HCT116 (cell line): ENCODE results near the gene RRM1. TPM values are rescaled to one million over a fixed set of nuclear protein-coding genes. Genes with fewer than 3 reads are reported as not detected.

ENCODE experiments used
- ATAC-seq: fragments of 200-7000 bp; cut with Tn5 transposase; 2 replicates; pipeline ENCODE4 v1.9.1; 2020; ENCODE audit warnings: mild to moderate bottlenecking, moderate library complexity
- BruUV-seq: library from RNA; stranded (reverse); fragments of 400-500 nt; replicated peaks from 2 replicates; lab custom pipeline; 2021; lab: Mats Ljungman, UMichigan
- CTCF ChIA-PET: fragments of 300-600 bp; sonication (Branson Sonifier 250); formaldehyde crosslinking; loops from one replicate; lab custom pipeline; 2021; ENCODE audit warnings: antibody characterized with exemption; lab: Charles Lee
- POLR2A ChIA-PET: fragments of 300-600, 350-600 bp; sonication (Branson Sonifier 250); formaldehyde crosslinking; loops from one replicate; lab custom pipeline; 2021; ENCODE audit warnings: antibody characterized with exemption; lab: Charles Lee
- RAD21 ChIA-PET, 2 experiments: fragments of 300-600 bp; sonication (Branson Sonifier 250); formaldehyde crosslinking; loops; one replicate each; lab custom pipeline; 2023; ENCODE audit warnings: low total read pairs in 2 of 2; ENCODE audit not compliant: uncharacterized antibody in 2 of 2, unreplicated experiment in 2 of 2, low non-redundant PET in 1 of 2; lab: Charles Lee
- DNase-seq: peaks from one replicate; pipeline ENCODE4 v3.0.0-alpha.2; 2010; ENCODE audit warnings: low read depth, low spot score
- H2AFZ ChIP-seq: fragments of 200-600 bp; shearing (Covaris generic), sonication (generic); 2 replicates; pipeline ENCODE4 v1.6.1; 2017; ENCODE audit warnings: low read depth, mixed run types, mixed read lengths, antibody characterized with exemption, low read length; ENCODE audit not compliant: poor library complexity, severe bottlenecking
- H3K27ac ChIP-seq: 2 replicates; pipeline ENCODE4 v1.5.1; 2012; ENCODE audit warnings: low read depth, low read length
- H3K27me3 ChIP-seq: fragments of 200-600 bp; sonication (generic); 2 replicates; pipeline ENCODE4 v1.6.1; 2016; ENCODE audit warnings: mixed run types, low read length, mixed read lengths; ENCODE audit not compliant: insufficient read depth
- H3K36me3 ChIP-seq, 2 experiments: fragments of 200-500 bp in 1 of 2; fragments of 200-600 bp in 1 of 2; sonication (Bioruptor generic) in 1 of 2; sonication (generic) in 1 of 2; 2 replicates each; pipeline versions ENCODE4 v1.5.1 to v1.6.1; 2014 to 2016; ENCODE audit warnings: low read length in 2 of 2, inconsistent platforms in 1 of 2, mixed read lengths in 1 of 2, mixed run types in 1 of 2; ENCODE audit not compliant: insufficient read depth in 2 of 2, control insufficient read depth in 1 of 2
- H3K4me1 ChIP-seq, 2 experiments: fragments of 200-600 bp in 1 of 2; sonication (generic) in 1 of 2; 2 replicates each; pipeline versions ENCODE4 v1.5.1 to v1.6.1; 2012 to 2017; ENCODE audit warnings: low read length in 2 of 2, inconsistent platforms in 1 of 2, mild to moderate bottlenecking in 1 of 2, mixed read lengths in 1 of 2, mixed run types in 1 of 2, moderate library complexity in 1 of 2; ENCODE audit not compliant: insufficient read depth in 2 of 2, control insufficient read depth in 1 of 2
- H3K4me2 ChIP-seq: fragments of 200-600 bp; sonication (generic); 2 replicates; pipeline ENCODE4 v1.6.1; 2017; ENCODE audit warnings: mixed run types, low read length, mixed read lengths
- H3K4me3 ChIP-seq, 2 experiments: fragments of 200-600 bp in 1 of 2; sonication (generic) in 1 of 2; replicated peaks in 1 of 2; 2 replicates each; pipeline ENCODE4 v1.5.1; 2011 to 2016; ENCODE audit warnings: low read length in 2 of 2, control low read depth in 1 of 2, low read depth in 1 of 2, mild to moderate bottlenecking in 1 of 2, mixed read lengths in 1 of 2, mixed run types in 1 of 2
- H3K79me2 ChIP-seq: fragments of 200-600 bp; sonication (generic); 2 replicates; pipeline ENCODE4 v1.6.1; 2017; ENCODE audit warnings: mild to moderate bottlenecking, mixed run types, low read length, moderate library complexity, mixed read lengths; ENCODE audit not compliant: insufficient read depth
- H3K9ac ChIP-seq: fragments of 200-600 bp; sonication (generic); 2 replicates; pipeline ENCODE4 v1.6.1; 2016; ENCODE audit warnings: low read length, mixed read lengths
- H3K9me2 ChIP-seq: fragments of 200-600 bp; sonication (generic), shearing (Covaris generic); 2 replicates; pipeline ENCODE4 v1.6.1; 2017; ENCODE audit warnings: mixed run types, mild to moderate bottlenecking, moderate library complexity; ENCODE audit not compliant: insufficient read depth
- H3K9me3 ChIP-seq, 2 experiments: fragments of 200-500 bp in 1 of 2; fragments of 200-600 bp in 1 of 2; sonication (Bioruptor generic) in 1 of 2; sonication (generic) in 1 of 2; 2 replicates each; pipeline ENCODE4 v1.6.1; 2014 to 2017; ENCODE audit warnings: low read length in 2 of 2, mixed read lengths in 2 of 2, inconsistent platforms in 1 of 2, low read depth in 1 of 2, mild to moderate bottlenecking in 1 of 2, mixed run types in 1 of 2, moderate library complexity in 1 of 2; ENCODE audit not compliant: control insufficient read depth in 1 of 2, insufficient read depth in 1 of 2
- H4K20me1 ChIP-seq: fragments of 200-600 bp; sonication (generic), shearing (Covaris generic); 2 replicates; pipeline ENCODE4 v1.6.1; 2017; ENCODE audit warnings: mixed run types, mild to moderate bottlenecking, moderate library complexity; ENCODE audit not compliant: insufficient read depth
- CEBPB ChIP-seq: IDR thresholded peaks from 2 replicates; pipeline ENCODE4 v1.6.1; 2012; ENCODE audit warnings: low read depth
- CTCF ChIP-seq, 3 experiments: fragments of 200-600 bp in 1 of 3; sonication (generic) in 1 of 3; IDR thresholded peaks in 2 of 3; conservative IDR thresholded peaks in 1 of 3; 2 replicates each; pipeline ENCODE4 v1.5.1; 2012 to 2017; ENCODE audit warnings: low read depth in 2 of 3, low read length in 2 of 3, antibody characterized with exemption in 1 of 3, borderline replicate concordance in 1 of 3, control low read depth in 1 of 3, mild to moderate bottlenecking in 1 of 3, mixed read lengths in 1 of 3, mixed run types in 1 of 3, moderate library complexity in 1 of 3; ENCODE audit not compliant: insufficient read depth in 1 of 3
- EGR1 ChIP-seq: IDR thresholded peaks from 2 replicates; pipeline ENCODE4 v1.6.1; 2012; ENCODE audit warnings: low read depth
- ELF1 ChIP-seq: IDR thresholded peaks from 2 replicates; pipeline ENCODE4 v1.6.1; 2012; ENCODE audit warnings: low read depth, borderline replicate concordance
- JUND ChIP-seq: IDR thresholded peaks from 2 replicates; pipeline ENCODE4 v1.6.1; 2012
- RAD21 ChIP-seq: IDR thresholded peaks from 2 replicates; pipeline ENCODE4 v1.6.1; 2012; ENCODE audit warnings: low read depth, mild to moderate bottlenecking
- SRF ChIP-seq: IDR thresholded peaks from 2 replicates; pipeline ENCODE4 v1.6.1; 2012; ENCODE audit warnings: low read depth
- YY1 ChIP-seq: IDR thresholded peaks from 2 replicates; pipeline ENCODE4 v1.6.1; 2011; ENCODE audit warnings: low read length, low read depth, moderate library complexity, mild to moderate bottlenecking; ENCODE audit not compliant: insufficient replicate concordance; ENCODE audit errors: extremely low read depth
- intact Hi-C: fragments of 100-400 bp; cut with micrococcal nuclease; formaldehyde crosslinking; loops from 2 replicates; pipeline ENCODE4 v1.10.0; 2022
- total RNA-seq: library from RNA; stranded (reverse); gene quantifications from one replicate; pipeline ENCODE4 v1.2.1, GENCODE V29; 2021; ENCODE audit not compliant: unreplicated experiment
- TF ChIP-seq, protein P1 (sequence below): IDR thresholded peaks from 2 replicates; pipeline ENCODE4 v1.6.1; 2011; ENCODE audit warnings: mild to moderate bottlenecking, low read length, moderate library complexity; ENCODE audit not compliant: insufficient replicate concordance; ENCODE audit errors: extremely low read depth
- TF ChIP-seq, protein P2 (sequence below): IDR thresholded peaks from 2 replicates; pipeline ENCODE4 v1.6.1; 2012

RRM1 gene
- total RNA-seq, 1 experiment from 2014 or later: 134 TPM

DNA sequence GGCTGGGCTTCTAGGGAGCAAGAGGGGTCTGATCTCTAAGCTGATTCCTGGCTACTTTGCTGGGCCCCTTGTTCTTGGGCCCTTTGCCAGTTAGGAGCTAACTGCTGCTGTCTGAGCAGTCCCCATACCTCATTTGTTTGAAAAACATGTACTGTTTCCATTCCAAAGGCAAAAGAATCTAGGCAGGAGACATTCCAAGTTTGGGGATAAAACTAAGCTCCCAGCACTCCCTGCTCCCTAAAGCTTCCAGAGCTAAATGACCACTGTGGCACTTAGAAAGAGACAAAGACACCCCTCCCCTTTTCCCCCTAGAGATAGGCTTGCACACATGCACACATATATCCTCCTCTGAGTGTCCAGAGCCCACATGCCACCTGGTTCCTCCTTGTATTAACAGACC, 22.7 kb upstream of the RRM1 start:
- Histone ChIP-seq H3K9ac (no peak overlapping the region), H3K4me2 (no peak overlapping the region), H3K4me1 (no peaks in the 10 kb centered on the region), H3K4me3 (no peak overlapping the region), H3K27ac (no peak overlapping the region), H3K9me2 (no peaks in the 10 kb centered on the region), H3K27me3 (no peaks in the 10 kb centered on the region), H2AFZ (no peak overlapping the region), H4K20me1 (no peaks in the 10 kb centered on the region), H3K79me2 (no peaks in the 10 kb centered on the region), H3K9me3 (no peaks in the 10 kb centered on the region), H3K36me3 (no peaks in the 10 kb centered on the region)
- ChIA-PET RAD21 (interaction anchor here (1.2 to 3.2 kb wide), 4 partner anchors 217 to 224 kb away, joined by 3 to 19 read pairs (median 14); partner anchors contain the start of gene STIM1 (in 1 of the 2)), CTCF (interaction anchor here (1.3 to 4.8 kb wide), 12 partner anchors 8 to 373 kb away, joined by 3 to 152 read pairs (median 9); partner anchors contain the start of genes PGAP2, RHOG and STIM1), POLR2A (interaction anchor here (1.3 kb wide), 1 partner anchor 230 kb away, joined by 4 read pairs; no protein-coding TSS in a partner anchor)
- DNase-seq: no peak
- BruUV-seq: no TSS peak
- no peak for ATAC-seq
- TF ChIP-seq, protein P1, sequence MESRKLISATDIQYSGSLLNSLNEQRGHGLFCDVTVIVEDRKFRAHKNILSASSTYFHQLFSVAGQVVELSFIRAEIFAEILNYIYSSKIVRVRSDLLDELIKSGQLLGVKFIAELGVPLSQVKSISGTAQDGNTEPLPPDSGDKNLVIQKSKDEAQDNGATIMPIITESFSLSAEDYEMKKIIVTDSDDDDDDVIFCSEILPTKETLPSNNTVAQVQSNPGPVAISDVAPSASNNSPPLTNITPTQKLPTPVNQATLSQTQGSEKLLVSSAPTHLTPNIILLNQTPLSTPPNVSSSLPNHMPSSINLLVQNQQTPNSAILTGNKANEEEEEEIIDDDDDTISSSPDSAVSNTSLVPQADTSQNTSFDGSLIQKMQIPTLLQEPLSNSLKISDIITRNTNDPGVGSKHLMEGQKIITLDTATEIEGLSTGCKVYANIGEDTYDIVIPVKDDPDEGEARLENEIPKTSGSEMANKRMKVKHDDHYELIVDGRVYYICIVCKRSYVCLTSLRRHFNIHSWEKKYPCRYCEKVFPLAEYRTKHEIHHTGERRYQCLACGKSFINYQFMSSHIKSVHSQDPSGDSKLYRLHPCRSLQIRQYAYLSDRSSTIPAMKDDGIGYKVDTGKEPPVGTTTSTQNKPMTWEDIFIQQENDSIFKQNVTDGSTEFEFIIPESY: no peak
- TF ChIP-seq, protein P2, sequence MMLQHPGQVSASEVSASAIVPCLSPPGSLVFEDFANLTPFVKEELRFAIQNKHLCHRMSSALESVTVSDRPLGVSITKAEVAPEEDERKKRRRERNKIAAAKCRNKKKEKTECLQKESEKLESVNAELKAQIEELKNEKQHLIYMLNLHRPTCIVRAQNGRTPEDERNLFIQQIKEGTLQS: no peak
- no peak for TF ChIP-seq EGR1
- intact Hi-C loops: loop anchor here (1.0 kb wide), 4 partner anchors 218 to 264 kb away; partner anchors contain the start of gene PGAP2

- Histone ChIP-seq H3K4me3 (no peak overlapping the region), H3K36me3 (no peaks in the 10 kb centered on the region), H2AFZ (no peak overlapping the region), H3K9me3 (no peaks in the 10 kb centered on the region), H3K9ac (no peak overlapping the region), H3K9me2 (no peaks in the 10 kb centered on the region), H3K27ac (no peak overlapping the region), H3K4me1 (no peaks in the 10 kb centered on the region), H4K20me1 (no peaks in the 10 kb centered on the region), H3K27me3 (no peaks in the 10 kb centered on the region), H3K4me2 (no peak overlapping the region), H3K79me2 (no peaks in the 10 kb centered on the region)
- POLR2A ChIA-PET: interaction anchor here (1.2 to 1.4 kb wide), 3 partner anchors 218 to 231 kb away, joined by 3 to 8 read pairs (median 4); partner anchors contain the start of gene STIM1
- CTCF ChIA-PET: interaction anchor here (0.7 to 4.8 kb wide), 16 partner anchors 8 to 492 kb away, joined by 3 to 152 read pairs (median 6); partner anchors contain the start of genes PGAP2, RHOG and STIM1
- peak; percentile 94 for ATAC-seq
- no TSS peak for BruUV-seq
- intact Hi-C loops: loop anchor here (1.0 kb wide), 4 partner anchors 218 to 264 kb away; partner anchors contain the start of gene PGAP2
- RAD21 ChIA-PET: interaction anchor here (0.7 to 3.2 kb wide), 10 partner anchors 9 to 231 kb away, joined by 3 to 19 read pairs (median 4); partner anchors contain the start of genes RHOG (in 1 of the 2) and STIM1 (in 1 of the 2)
- DNase-seq: peak; percentile 59
- TF ChIP-seq RAD21 (peak; percentile 97), ELF1 (no peak), SRF (no peak), YY1 (peak; percentile 83), JUND (no peak), CTCF (IDR thresholded peaks at IDR 0.05 in 2 of 3, conservative IDR thresholded peaks at IDR 0.05 in 1 of 3; ENCODE audit: borderline replicate concordance in 1 of 3, insufficient read depth in 1 of 3, low read depth in 2 of 3, low read length in 2 of 3) (peak; percentile 79 to 95 (median 89)), CEBPB (no peak), EGR1 (no peak)
- TF ChIP-seq, protein P1: no peak
Measured at GRCh38 chr11:4072668-4073285, 21.8 kb upstream of the RRM1 start.
